GM21390 (cell line): ENCODE data around the gene TM6SF1.
"Not testable (repeated sequence)": the region's sequence is repeated elsewhere in the genome, so short reads cannot be mapped to it uniquely, and the experiment has no call there.

Source experiments
- ATAC-seq: cut with Tn5 transposase; IDR thresholded peaks from one replicate; pipeline ENCODE4 v1.9.1; 2021; ENCODE audit not compliant: unreplicated experiment

The TM6SF1 gene

DNA sequence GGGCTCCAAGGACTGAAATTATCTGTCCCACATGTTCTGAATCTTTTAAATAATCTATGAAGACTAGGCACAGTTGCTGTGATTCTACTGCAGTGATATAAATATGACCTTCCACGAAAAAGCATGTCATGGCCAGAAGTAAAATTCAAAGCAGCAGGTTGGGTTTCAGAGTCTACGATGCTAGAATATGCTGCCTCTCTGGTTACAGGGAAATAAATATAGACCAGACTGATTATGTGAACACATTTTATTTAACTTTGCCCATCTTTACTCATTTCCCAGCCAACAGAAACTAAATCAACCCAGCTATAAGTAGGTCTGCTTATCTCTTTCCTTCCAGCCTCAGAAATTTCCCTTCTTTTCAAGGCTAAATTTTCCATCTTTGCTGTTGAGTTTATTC lies 19.9 kb upstream of the TM6SF1 start:
- no peak for ATAC-seq

DNA sequence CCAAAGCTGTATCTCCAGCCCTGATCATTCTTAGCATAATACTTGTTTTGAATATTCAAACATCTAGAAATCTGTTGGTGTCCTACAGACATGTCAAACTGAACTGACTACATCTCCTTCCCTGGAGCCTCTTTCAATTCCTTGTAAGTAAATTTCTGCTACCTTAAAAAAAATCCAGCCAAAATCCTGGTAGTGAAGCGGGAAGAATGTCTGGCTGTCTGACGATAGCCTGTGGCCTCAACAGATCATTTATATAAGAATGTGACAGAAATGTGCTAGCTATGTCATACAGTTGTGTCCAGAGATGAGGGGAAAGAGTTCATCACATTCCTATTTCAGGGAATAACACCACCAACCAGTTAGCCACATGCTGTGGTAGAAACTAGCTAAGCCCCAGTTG lies 18.6 kb upstream of the TM6SF1 start:
- ATAC-seq: no peak

GRCh38 chr15:83090465-83090864 lies 17.0 kb upstream of the TM6SF1 start:
- ATAC-seq: no peak

- not testable (repeated sequence) for ATAC-seq
Observed at GRCh38 chr15:83091965-83092308, 15.5 kb upstream of the TM6SF1 start.

GRCh38 chr15:83092309-83092976 lies 15.0 kb upstream of the TM6SF1 start:
- ATAC-seq: peak; percentile 81

GRCh38 chr15:83094583-83094982 lies 12.9 kb upstream of the TM6SF1 start:
- ATAC-seq: no peak

DNA sequence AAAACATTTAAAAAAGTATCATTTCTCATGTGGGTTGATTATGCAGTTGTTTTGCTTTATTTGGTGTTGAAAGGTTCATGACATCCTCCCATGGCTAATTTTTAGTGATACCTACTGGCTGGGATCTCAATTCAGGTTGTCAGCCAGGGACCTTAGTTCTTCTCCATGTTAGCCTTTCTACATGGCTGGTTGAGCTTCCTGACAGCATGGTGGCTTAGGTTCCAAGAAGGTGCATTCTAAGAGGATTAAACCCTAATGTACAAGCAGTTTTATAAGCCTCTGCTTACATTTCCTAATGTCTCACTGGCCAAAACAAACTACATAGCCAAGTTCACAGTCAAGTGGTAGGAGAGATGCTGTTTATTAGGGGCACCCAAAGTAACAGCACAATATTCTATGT lies 9.4 kb upstream of the TM6SF1 start:
- no peak for ATAC-seq

- ATAC-seq: no peak
Observed at GRCh38 chr15:83099290-83099689, 8.2 kb upstream of the TM6SF1 start.

DNA sequence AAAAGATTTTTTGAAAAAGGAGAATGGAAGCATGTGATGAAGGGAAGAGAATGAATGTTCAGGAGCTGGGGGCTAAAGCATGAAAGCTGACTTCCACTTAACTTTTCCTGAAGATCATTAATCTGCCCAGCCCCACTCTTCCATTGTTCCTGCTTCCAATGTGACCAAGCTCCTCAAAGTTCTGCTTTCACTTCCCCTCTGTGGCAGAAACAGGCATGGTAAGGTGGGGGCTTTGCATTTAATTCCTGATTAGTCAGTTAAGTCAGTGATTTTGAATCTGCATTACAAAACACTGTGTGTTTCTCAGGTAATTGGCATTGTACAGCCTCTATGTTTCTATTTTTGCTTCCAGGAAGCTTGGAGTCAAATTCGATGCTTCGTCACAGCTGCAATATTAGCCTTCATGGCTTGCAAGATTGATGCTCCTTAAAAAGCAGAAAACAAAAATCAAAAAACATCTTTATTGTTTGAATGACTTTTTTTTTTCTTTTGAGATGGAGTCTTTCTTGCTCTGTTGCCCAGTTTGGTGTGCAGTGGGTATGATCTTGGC lies 7.3 kb upstream of the TM6SF1 start:
- no peak for ATAC-seq

DNA sequence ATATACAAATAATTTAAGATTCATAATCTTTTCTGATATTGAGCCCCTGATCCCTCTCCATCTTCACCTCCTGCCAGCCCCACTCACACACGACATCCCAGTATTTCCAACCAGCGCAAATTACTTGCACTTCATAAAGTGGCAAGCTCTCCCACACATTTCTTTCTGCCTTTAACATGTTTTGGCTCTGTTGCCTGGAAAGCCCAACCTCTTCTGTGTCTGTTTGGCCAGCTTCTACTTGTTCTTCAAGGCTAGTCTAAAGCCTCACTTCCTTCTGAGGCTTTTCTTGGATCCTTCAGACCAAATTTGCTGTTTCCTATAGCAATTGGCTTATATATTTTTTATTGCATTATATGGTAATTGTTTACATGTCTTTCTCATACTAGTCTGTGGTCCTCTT lies 5.1 kb upstream of the TM6SF1 start:
- no peak for ATAC-seq

- ATAC-seq: no peak
Observed at GRCh38 chr15:83104141-83104540, 3.3 kb upstream of the TM6SF1 start.

GRCh38 chr15:83105440-83105839 lies 2.0 kb upstream of the TM6SF1 start:
- no peak for ATAC-seq

GRCh38 chr15:83107841-83108181 lies 366 bp downstream of the TM6SF1 start:
- ATAC-seq: no peak

- peak; percentile 53 for ATAC-seq
Observed at GRCh38 chr15:83108266-83109219, 1.1 kb downstream of the TM6SF1 start.

DNA sequence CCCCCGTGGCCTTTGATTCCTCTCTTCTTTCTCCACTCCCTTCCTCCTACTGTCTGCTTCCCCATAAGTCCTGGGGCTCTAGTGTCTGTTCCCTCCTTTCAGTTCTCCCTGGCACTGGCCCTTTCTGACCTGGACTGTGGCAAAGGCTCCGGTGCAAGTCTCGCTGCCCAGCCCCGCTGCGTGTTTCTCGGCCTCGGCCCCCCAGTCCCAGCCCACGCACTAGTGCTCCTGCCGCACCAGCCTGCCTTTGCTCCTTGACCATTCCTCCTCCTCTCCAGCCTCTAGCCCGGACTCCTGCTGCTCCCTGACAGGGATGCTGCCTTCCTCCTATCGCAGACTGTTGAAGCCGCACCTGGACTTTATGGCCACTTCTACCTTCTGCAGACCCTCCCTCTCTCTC lies 2.1 kb downstream of the TM6SF1 start:
- ATAC-seq: no peak

- no peak for ATAC-seq
Observed at GRCh38 chr15:83110381-83110780, 2.9 kb downstream of the TM6SF1 start.

- no peak for ATAC-seq
Observed at GRCh38 chr15:83111149-83111548, 3.7 kb downstream of the TM6SF1 start.

DNA sequence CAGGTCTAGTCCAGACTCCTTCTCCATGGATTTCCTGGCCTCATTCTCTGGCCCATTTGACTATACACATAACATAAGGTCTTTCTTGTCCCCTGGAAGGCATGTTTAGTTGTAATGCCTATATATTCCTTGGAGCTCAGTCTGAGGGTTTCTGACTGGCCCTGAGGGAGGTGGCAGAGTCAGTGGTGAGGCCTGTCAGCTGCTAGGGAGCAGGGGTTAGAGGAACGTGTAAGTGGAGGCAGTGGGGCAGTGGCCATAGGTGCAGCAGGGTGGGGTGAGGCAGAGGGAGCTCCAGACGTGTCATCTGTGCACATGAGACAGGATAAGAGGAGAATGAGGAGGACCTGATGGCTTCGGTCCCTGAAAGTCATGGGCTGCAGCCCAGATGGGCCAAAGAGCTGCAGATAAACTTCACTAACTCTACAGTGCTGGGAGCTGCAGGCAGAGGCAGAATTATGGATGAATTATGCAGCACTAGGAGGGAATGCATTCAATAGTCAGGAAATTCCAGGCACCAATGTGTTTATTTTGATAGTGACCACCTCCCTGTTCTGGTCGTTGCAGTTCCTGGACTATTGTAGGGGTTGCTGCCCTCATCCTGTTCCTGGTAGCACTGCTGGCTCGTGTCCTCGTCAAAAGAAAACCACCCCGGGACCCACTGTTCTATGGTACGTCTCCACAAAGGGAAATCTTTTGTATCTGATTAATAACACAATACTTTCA lies 4.9 kb downstream of the TM6SF1 start:
- no peak for ATAC-seq

GRCh38 chr15:83112956-83113299 lies 5.5 kb downstream of the TM6SF1 start:
- ATAC-seq: no peak

- ATAC-seq: no peak
Observed at GRCh38 chr15:83113881-83114674, 6.6 kb downstream of the TM6SF1 start.

- no peak for ATAC-seq
Observed at GRCh38 chr15:83114856-83115255, 7.4 kb downstream of the TM6SF1 start.
